ENCODE results near the gene HMOX2.
A peak's percentile ranks its signal among the peaks of the same experiment; 100 is the strongest.

Gene HMOX2

DNA sequence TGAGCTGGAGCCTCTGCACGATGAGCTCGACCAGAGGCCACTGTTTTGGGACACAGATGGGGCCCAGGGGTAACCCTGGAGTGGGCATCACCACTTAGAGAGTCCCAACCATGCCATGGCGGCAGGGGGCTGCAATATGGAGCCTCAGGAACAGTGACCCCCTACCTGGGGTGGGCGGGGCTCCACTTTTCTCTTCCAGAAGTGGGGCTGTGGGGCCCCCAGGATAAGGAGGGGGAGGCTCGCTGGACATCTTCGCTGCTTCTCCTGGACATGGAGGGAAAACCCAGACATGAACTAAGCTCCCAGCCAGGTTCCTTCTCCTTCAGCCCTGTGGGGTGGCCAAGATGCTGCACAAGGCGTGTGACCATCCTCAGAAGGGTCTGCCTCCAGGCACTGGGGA is 37.7 kb downstream of the HMOX2 start:
- no peaks in the 10 kb centered on the region for H3K27me3 ChIP-seq (ENCODE audit: low read depth)
- H3K9me3 ChIP-seq: no peaks in the 10 kb centered on the region
- no peak for DNase-seq (ENCODE audit: low spot score in 2 of 2)
- no peaks in the 10 kb centered on the region; the same call in 1 of the 2 replicates for H3K4me1 ChIP-seq
- in situ Hi-C loops (cut with MboI; ENCODE audit: low sequenced_read_pairs): loop anchor here (10.0 kb wide), 1 partner anchor 441 kb away; the partner anchor contains the start of gene SEC14L5
- H3K36me3 ChIP-seq (replicated peaks): peaks cover 37% of the 10 kb centered on the region
- no peak overlapping the region for H3K4me3 ChIP-seq

GRCh38 chr16:4514606-4515005 is 38.4 kb downstream of the HMOX2 start:
- DNase-seq (ENCODE audit: low spot score in 2 of 2): no peak
- in situ Hi-C loops (cut with MboI; ENCODE audit: low sequenced_read_pairs): loop anchor here (5.0 to 10.0 kb wide), 2 partner anchors 73 to 440 kb away; partner anchors contain the start of gene SEC14L5
- no peaks in the 10 kb centered on the region for H3K27me3 ChIP-seq (ENCODE audit: low read depth)
- no peaks in the 10 kb centered on the region for H3K9me3 ChIP-seq
- no peaks in the 10 kb centered on the region; the same call in 1 of the 2 replicates for H3K4me1 ChIP-seq
- H3K4me3 ChIP-seq: no peak overlapping the region
- H3K36me3 ChIP-seq (replicated peaks): peaks cover 30% of the 10 kb centered on the region

DNA sequence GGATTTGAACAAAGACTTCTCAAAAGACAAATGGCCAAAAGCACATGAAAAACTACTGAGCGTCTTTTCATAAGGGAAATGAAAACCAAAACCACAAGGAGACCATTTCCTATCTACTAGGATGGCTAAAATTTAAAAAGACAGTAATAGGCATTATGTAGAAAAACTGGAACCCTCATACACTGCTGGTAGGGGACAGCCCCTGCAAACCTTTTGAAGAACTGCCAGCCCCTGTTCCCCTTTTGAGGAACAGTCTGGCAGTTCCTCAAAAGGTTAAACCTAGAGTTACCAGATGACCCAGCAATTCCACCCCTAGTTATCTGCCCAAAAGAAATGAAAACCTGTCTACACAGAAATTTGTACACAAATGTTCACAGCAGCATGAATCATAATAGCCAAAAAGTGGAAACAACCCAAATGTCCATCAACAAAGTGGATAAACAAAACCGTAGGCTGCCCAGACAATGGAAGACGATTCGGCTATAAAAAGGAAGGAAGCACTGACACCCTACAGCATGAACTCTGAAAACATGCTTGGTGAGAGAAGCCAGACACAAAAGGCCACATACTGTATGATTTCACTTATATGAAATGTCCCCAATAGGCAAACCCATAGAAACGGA is 39.5 kb downstream of the HMOX2 start:
- Histone ChIP-seq H3K4me3 (no peak overlapping the region), H3K36me3 (replicated peaks) (peaks cover 20% of the 10 kb centered on the region), H3K27me3 (ENCODE audit: low read depth) (no peaks in the 10 kb centered on the region), H3K9me3 (no peaks in the 10 kb centered on the region), H3K4me1 (no peaks in the 10 kb centered on the region; the same call in 1 of the 2 replicates)
- no peak for DNase-seq (ENCODE audit: low spot score in 2 of 2)
- in situ Hi-C loops (cut with MboI; ENCODE audit: low sequenced_read_pairs): loop anchor here (5.0 to 10.0 kb wide), 2 partner anchors 72 to 439 kb away; partner anchors contain the start of gene SEC14L5

DNA sequence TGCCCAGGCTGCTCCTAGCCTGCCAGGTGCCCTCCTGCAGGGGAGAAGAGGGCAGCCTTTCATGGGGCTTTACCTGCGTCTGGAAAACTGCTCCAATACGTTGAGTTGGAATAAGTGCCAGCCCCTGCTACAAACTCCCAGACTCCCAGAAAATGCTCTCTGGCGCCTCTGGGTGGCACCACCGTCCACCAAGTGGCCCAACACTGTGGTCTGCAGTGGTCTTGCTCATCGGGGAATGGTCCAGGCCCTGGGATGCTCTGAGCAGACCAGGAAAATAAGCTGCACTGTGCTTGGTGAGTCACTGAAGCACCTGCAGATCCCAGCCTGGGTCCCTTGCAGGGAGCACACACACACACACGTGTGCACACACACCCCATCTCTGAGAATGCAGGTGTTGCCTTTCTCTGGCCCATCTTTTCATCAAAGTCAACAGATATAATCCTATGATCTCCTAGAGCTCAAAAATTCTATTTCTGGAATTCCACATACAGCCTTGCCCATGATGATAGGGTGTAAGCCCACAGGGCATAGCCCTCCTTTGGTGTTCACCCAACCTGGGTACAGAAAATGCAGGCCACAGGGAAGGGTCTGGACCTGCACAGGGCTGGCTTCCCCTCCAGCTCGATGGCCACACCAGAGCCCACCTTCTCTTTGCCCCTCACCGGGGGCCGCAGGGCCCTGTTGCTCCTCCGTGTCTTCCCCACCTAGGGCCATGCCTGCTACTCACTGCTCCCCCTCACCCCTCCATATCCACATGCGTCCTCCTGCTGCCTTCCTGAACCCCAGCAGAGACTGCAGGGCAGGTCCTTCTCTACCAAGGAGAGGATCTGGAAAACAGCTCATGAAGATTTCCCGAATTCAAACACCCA is 41.8 kb downstream of the HMOX2 start:
- no peaks in the 10 kb centered on the region; the same call in 1 of the 2 replicates for H3K4me1 ChIP-seq
- no peaks in the 10 kb centered on the region; the same call in 1 of the 2 replicates for H3K36me3 ChIP-seq (replicated peaks)
- H3K9me3 ChIP-seq: no peaks in the 10 kb centered on the region
- H3K27me3 ChIP-seq (ENCODE audit: low read depth): no peaks in the 10 kb centered on the region
- in situ Hi-C loops (cut with MboI; ENCODE audit: low sequenced_read_pairs): loop anchor here (5.0 to 10.0 kb wide), 2 partner anchors 69 to 437 kb away; partner anchors contain the start of gene SEC14L5
- H3K4me3 ChIP-seq: no peak overlapping the region
- DNase-seq (ENCODE audit: low spot score in 2 of 2): peak; percentile 27 to 65

- Histone ChIP-seq H3K4me1 (no peaks in the 10 kb centered on the region; the same call in 1 of the 2 replicates), H3K27me3 (ENCODE audit: low read depth) (no peaks in the 10 kb centered on the region), H3K9me3 (no peaks in the 10 kb centered on the region), H3K4me3 (no peak overlapping the region), H3K36me3 (replicated peaks) (no peaks in the 10 kb centered on the region; the same call in 1 of the 2 replicates)
- no peak for DNase-seq (ENCODE audit: low spot score in 2 of 2)
- in situ Hi-C loops (cut with MboI; ENCODE audit: low sequenced_read_pairs): loop anchor here (5.0 to 10.0 kb wide), 2 partner anchors 68 to 435 kb away; partner anchors contain the start of gene SEC14L5
These were observed 43.3 kb downstream of the HMOX2 start for GRCh38 chr16:4519274-4520058.

DNA sequence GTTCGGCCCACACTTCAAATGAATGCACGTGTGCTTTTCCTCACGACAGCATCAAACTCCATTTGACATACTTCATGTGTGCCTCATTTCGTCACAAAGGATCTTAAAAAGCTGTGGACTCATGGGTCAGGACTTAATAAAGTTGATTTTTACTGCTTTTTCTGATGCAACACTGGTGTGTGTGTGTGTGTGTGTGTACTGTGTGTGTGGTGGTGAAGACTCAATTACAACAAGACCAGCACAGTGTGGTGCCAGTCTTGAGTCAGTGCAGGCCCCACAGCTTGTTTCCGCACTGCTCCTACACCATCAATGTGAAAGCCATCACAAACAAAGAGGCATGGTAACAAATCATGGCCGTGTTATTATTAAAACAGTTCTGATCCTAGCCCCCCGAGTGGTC is 44.7 kb downstream of the HMOX2 start:
- in situ Hi-C loops (cut with MboI; ENCODE audit: low sequenced_read_pairs): no loop called here
- no peak overlapping the region for H3K4me3 ChIP-seq
- no peaks in the 10 kb centered on the region; the same call in 1 of the 2 replicates for H3K4me1 ChIP-seq
- DNase-seq (ENCODE audit: low spot score in 2 of 2): no peak
- H3K27me3 ChIP-seq (ENCODE audit: low read depth): no peaks in the 10 kb centered on the region
- no peaks in the 10 kb centered on the region for H3K9me3 ChIP-seq
- no peaks in the 10 kb centered on the region; the same call in 1 of the 2 replicates for H3K36me3 ChIP-seq (replicated peaks)

DNA sequence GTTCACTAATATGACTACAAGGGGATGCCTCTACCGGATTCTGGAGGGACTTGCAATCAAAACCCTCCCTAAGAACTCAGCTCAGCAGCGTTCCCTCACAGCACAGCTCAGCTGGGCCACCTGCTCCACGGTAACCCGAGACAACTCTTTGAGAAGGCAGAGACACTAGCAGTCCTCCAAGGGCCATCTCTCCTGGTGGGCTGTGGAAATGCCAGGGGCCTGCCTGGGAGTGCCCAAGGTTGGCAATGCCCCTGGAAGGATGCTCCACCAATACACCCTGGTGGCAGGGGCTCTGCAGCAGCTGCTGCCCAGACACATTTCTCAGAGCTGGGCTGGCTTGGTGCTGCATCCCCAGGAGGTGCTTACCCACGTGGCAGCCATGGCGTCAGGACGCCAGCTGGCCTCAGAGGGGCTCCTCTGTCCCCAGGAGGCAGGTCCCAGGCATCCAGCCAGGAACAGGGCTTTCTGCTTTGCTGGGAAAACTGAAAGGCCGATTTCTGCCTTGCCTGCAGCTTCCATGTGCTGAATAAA is 45.9 kb downstream of the HMOX2 start:
- Histone ChIP-seq H3K9me3 (no peaks in the 10 kb centered on the region), H3K4me3 (no peak overlapping the region), H3K36me3 (replicated peaks) (no peaks in the 10 kb centered on the region; the same call in 1 of the 2 replicates), H3K27me3 (ENCODE audit: low read depth) (no peaks in the 10 kb centered on the region), H3K4me1 (no peaks in the 10 kb centered on the region)
- in situ Hi-C loops (cut with MboI; ENCODE audit: low sequenced_read_pairs): no loop called here
- DNase-seq (ENCODE audit: low spot score in 2 of 2): no peak

- no peaks in the 10 kb centered on the region; the same call in 1 of the 2 replicates for H3K36me3 ChIP-seq (replicated peaks)
- H3K4me1 ChIP-seq: no peaks in the 10 kb centered on the region
- H3K27me3 ChIP-seq (ENCODE audit: low read depth): no peaks in the 10 kb centered on the region
- H3K9me3 ChIP-seq: no peaks in the 10 kb centered on the region
- DNase-seq (ENCODE audit: low spot score in 2 of 2): no peak
- in situ Hi-C loops (cut with MboI; ENCODE audit: low sequenced_read_pairs): no loop called here
- H3K4me3 ChIP-seq: no peak overlapping the region
These were observed 47.5 kb downstream of the HMOX2 start for GRCh38 chr16:4523686-4524085.

GRCh38 chr16:4524571-4524970 is 48.4 kb downstream of the HMOX2 start:
- Histone ChIP-seq H3K27me3 (ENCODE audit: low read depth) (no peaks in the 10 kb centered on the region), H3K4me1 (no peaks in the 10 kb centered on the region), H3K9me3 (no peaks in the 10 kb centered on the region), H3K4me3 (no peak overlapping the region), H3K36me3 (replicated peaks) (no peaks in the 10 kb centered on the region; the same call in 1 of the 2 replicates)
- in situ Hi-C loops (cut with MboI; ENCODE audit: low sequenced_read_pairs): no loop called here
- DNase-seq (ENCODE audit: low spot score in 2 of 2): no peak

DNA sequence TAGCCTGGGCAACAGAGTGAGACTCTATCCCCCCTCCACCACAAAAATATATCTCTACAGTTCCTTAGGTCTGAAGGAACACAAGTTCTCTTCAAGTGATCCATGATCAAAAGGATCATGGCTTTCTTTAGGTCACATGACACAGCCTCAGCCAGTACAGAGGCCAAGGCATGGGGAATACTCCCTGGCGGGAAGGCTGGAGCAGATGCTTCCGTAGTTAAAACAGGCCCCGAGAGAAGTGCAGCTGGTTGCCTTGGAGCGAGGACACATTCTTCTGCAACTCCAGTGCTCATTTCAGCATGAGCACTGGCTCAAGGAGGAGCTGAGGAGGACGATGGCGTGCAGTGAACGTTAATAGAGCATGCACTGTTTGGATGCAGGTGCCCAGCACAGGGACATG is 48.9 kb downstream of the HMOX2 start:
- H3K9me3 ChIP-seq: no peaks in the 10 kb centered on the region
- no peaks in the 10 kb centered on the region for H3K27me3 ChIP-seq (ENCODE audit: low read depth)
- no peaks in the 10 kb centered on the region for H3K4me1 ChIP-seq
- in situ Hi-C loops (cut with MboI; ENCODE audit: low sequenced_read_pairs): no loop called here
- no peaks in the 10 kb centered on the region; the same call in 1 of the 2 replicates for H3K36me3 ChIP-seq (replicated peaks)
- H3K4me3 ChIP-seq: no peak overlapping the region
- no peak for DNase-seq (ENCODE audit: low spot score in 2 of 2)

DNA sequence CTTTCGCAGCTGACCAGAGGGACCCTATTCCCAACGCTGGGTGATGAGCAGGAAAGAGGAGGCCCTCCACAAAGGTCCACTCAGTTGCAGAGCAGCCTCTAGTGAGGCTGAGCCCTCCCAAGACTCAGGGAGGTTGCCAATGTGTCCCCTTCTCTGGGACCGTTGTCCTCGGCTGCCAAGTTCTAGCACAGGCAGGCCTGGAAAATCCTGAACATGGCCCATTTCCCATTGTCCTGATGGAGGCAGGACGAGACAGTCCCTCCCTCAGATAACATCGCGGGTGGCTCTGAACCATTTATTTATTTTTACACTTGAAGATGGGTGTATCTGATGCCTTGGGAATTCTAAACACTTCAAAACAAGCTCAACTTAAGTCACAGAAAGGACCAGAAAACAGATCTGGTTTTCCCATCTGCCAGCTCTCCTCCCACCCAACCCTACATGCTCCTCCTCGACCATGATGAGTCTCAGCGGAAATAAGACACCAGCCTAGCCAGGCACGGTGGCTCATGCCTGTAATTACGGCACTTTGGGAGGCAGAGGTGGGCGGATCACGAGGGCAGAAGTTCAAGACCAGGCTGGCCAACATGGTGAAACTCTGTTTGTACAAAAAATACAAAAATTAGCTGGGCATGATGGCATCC is 49.6 kb downstream of the HMOX2 start:
- no peak overlapping the region for H3K4me3 ChIP-seq
- DNase-seq (ENCODE audit: low spot score in 2 of 2): no peak
- no peaks in the 10 kb centered on the region for H3K9me3 ChIP-seq
- in situ Hi-C loops (cut with MboI; ENCODE audit: low sequenced_read_pairs): no loop called here
- no peaks in the 10 kb centered on the region; the same call in 1 of the 2 replicates for H3K36me3 ChIP-seq (replicated peaks)
- no peaks in the 10 kb centered on the region for H3K4me1 ChIP-seq
- no peaks in the 10 kb centered on the region for H3K27me3 ChIP-seq (ENCODE audit: low read depth)

GRCh38 chr16:4529085-4530060 is 53.2 kb downstream of the HMOX2 start:
- Histone ChIP-seq H3K36me3 (replicated peaks) (peaks cover 4% of the 10 kb centered on the region), H3K9me3 (no peaks in the 10 kb centered on the region), H3K4me3 (no peak overlapping the region), H3K4me1 (no peaks in the 10 kb centered on the region), H3K27me3 (ENCODE audit: low read depth) (no peaks in the 10 kb centered on the region)
- in situ Hi-C loops (cut with MboI; ENCODE audit: low sequenced_read_pairs): no loop called here
- DNase-seq (ENCODE audit: low spot score in 2 of 2): no peak

All from HAP-1 (cell line).